ENCODE results near the gene LRMDA.
A peak's percentile ranks its signal among the peaks of the same experiment; 100 is the strongest.

Gene LRMDA

GRCh38 chr10:75717126-75717916 is 285.9 kb downstream of the LRMDA start:
- ChIA-PET CTCF (no interaction called here), POLR2A (no interaction called here)
- no peak overlapping the region for H3K4me3 ChIP-seq (ENCODE audit: low read depth, low read length)
- H3K36me3 ChIP-seq (ENCODE audit: control insufficient read depth in 2 of 2, insufficient read depth in 1 of 2, low read length in 2 of 2): no peaks in the 10 kb centered on the region
- no peaks in the 10 kb centered on the region for H3K4me1 ChIP-seq (ENCODE audit: control insufficient read depth, insufficient read depth, low read length)
- no peak overlapping the region for H3K27ac ChIP-seq (ENCODE audit: extremely low read depth, low read depth, low read length)
- no peak for TF ChIP-seq ZBTB17 (tag by site-specific recombination; IDR thresholded peaks at IDR 0.05)
- no peak for TF ChIP-seq ZNF394 (tag by site-specific recombination; IDR thresholded peaks at IDR 0.05; ENCODE audit: borderline replicate concordance)
- TF ChIP-seq ZIC2 (tag by site-specific recombination; IDR thresholded peaks at IDR 0.05): peak; percentile 34; the same call in 1 of the 2 replicates
- TF ChIP-seq CTCF (tag by site-specific recombination; IDR thresholded peaks at IDR 0.05): peak; percentile 73
- H3K9me3 ChIP-seq (ENCODE audit: control insufficient read depth, insufficient read depth, low read depth, low read length): no peaks in the 10 kb centered on the region

- POLR2A ChIA-PET: no interaction called here
- no peak overlapping the region for H3K27ac ChIP-seq (ENCODE audit: extremely low read depth, low read depth, low read length)
- no peaks in the 10 kb centered on the region for H3K4me1 ChIP-seq (ENCODE audit: control insufficient read depth, insufficient read depth, low read length)
- no peaks in the 10 kb centered on the region for H3K9me3 ChIP-seq (ENCODE audit: control insufficient read depth, insufficient read depth, low read depth, low read length)
- H3K36me3 ChIP-seq (ENCODE audit: control insufficient read depth in 2 of 2, insufficient read depth in 1 of 2, low read length in 2 of 2): no peaks in the 10 kb centered on the region
- H3K4me3 ChIP-seq (ENCODE audit: low read depth, low read length): no peak overlapping the region
- CTCF ChIA-PET: interaction anchor here (0.6 kb wide), 2 partner anchors 295 to 502 kb away, joined by 4 to 10 read pairs; no protein-coding TSS in a partner anchor
- TF ChIP-seq ZBTB11 (tag by site-specific recombination; conservative IDR thresholded peaks at IDR 0.05; ENCODE audit: low read depth) (no peak), ZNF280D (tag by site-specific recombination; IDR thresholded peaks at IDR 0.05) (no peak), TRIM28 (IDR thresholded peaks at IDR 0.05; ENCODE audit: borderline replicate concordance, low read length) (no peak), YY1 (tag by site-specific recombination; IDR thresholded peaks at IDR 0.05) (no peak), ZNF488 (tag by site-specific recombination; IDR thresholded peaks at IDR 0.05) (no peak), ZNF548 (tag by site-specific recombination; IDR thresholded peaks at IDR 0.05) (no peak), ZBTB48 (tag by site-specific recombination; IDR thresholded peaks at IDR 0.05) (no peak), ZNF580 (tag by site-specific recombination; IDR thresholded peaks at IDR 0.05) (no peak), ZNF121 (tag by site-specific recombination; IDR thresholded peaks at IDR 0.05) (no peak), ZNF596 (tag by site-specific recombination; IDR thresholded peaks at IDR 0.05) (no peak), ZNF701 (tag by site-specific recombination; IDR thresholded peaks at IDR 0.05) (no peak)
These were observed 287.6 kb downstream of the LRMDA start for GRCh38 chr10:75718991-75719390.
